ENCODE measurements around the gene GRPEL1.
A peak's percentile ranks its signal among the peaks of the same experiment; 100 is the strongest.

GRPEL1 gene

DNA sequence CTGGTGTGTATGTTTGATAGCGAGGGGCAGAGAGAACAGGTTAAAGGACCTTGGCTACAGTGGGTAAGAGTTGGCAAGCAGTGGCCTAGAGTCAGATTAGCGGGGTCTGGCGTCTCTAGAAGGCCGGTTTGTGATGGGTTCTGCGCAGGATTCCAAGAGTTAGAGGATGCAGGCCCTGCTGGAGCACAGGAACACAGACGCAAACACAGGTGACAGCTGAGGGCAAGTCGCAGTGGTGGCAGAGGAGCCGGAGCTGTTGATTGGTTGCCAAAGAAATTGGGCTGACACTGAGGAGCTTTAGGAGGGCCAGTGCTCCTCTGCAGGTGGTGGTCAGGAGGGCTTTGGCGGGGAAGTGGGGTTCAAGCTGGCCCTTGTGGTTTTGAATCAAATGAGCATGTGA, 20.9 kb downstream of the GRPEL1 start (continued):
- TF ChIP-seq, protein P1, sequence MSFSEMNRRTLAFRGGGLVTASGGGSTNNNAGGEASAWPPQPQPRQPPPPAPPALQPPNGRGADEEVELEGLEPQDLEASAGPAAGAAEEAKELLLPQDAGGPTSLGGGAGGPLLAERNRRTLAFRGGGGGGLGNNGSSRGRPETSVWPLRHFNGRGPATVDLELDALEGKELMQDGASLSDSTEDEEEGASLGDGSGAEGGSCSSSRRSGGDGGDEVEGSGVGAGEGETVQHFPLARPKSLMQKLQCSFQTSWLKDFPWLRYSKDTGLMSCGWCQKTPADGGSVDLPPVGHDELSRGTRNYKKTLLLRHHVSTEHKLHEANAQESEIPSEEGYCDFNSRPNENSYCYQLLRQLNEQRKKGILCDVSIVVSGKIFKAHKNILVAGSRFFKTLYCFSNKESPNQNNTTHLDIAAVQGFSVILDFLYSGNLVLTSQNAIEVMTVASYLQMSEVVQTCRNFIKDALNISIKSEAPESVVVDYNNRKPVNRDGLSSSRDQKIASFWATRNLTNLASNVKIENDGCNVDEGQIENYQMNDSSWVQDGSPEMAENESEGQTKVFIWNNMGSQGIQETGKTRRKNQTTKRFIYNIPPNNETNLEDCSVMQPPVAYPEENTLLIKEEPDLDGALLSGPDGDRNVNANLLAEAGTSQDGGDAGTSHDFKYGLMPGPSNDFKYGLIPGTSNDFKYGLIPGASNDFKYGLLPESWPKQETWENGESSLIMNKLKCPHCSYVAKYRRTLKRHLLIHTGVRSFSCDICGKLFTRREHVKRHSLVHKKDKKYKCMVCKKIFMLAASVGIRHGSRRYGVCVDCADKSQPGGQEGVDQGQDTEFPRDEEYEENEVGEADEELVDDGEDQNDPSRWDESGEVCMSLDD (tag by site-specific recombination; IDR thresholded peaks at IDR 0.05), result no peak
- TF ChIP-seq ZNF837 (tag by site-specific recombination; IDR thresholded peaks at IDR 0.05), result no peak

DNA sequence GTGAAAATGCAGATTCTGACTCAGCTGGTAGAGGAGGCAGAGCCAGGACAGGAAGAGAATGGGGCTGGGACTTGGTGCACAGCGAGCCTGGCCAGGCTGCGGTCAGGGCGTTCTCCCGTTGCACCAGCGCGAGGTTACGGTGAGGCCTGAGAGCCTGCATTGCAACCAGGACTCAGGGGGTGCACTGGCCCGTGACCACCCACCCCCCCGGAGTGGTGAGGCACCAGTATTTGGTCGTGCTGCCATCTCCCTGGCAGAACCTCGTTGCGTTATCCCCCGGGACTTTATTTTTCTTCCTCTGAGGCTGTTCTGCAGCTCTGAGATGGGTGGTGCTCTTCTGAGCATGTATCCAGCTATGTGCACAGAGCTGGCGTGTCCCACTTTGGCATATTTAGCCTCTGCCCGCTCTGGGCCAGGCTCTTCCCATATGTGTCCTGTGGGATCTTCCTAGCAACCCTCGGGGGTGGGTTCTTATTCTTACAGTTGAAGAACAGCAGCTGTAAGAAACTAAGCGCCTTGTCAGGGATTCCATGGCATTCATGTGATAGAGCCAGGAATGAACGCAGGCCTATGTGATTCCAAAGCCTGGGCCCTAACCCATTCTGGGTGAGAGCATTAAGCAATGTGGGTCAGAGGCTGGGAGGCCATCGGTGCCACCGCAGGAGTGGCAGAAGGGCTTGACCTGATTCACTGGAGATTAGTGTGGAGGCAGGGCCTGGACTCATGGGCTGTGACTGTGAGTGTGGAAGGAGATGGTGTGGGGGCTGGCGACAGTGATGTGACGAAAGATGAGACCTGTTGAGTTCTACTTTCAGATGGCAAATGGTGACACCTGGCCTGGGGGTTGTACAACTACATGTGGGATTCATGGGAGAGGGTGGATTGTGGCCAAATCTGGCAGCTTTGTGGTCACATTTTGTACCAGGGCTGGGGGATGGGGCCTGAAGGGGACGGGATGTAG, 21.6 kb downstream of the GRPEL1 start:
- ChIA-PET POLR2A (interaction anchor here (3.5 kb wide), 1 partner anchor 21 kb away, joined by 14 read pairs; the partner anchor contains the start of gene GRPEL1), CTCF (interaction anchor here (0.7 to 1.1 kb wide), 4 partner anchors 25 to 72 kb away, joined by 3 to 4 read pairs (median 3); no protein-coding TSS in a partner anchor)
- TF ChIP-seq, protein P2, sequence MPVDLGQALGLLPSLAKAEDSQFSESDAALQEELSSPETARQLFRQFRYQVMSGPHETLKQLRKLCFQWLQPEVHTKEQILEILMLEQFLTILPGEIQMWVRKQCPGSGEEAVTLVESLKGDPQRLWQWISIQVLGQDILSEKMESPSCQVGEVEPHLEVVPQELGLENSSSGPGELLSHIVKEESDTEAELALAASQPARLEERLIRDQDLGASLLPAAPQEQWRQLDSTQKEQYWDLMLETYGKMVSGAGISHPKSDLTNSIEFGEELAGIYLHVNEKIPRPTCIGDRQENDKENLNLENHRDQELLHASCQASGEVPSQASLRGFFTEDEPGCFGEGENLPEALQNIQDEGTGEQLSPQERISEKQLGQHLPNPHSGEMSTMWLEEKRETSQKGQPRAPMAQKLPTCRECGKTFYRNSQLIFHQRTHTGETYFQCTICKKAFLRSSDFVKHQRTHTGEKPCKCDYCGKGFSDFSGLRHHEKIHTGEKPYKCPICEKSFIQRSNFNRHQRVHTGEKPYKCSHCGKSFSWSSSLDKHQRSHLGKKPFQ (tag by site-specific recombination; IDR thresholded peaks at IDR 0.05), result no peak
- TF ChIP-seq, protein P3, sequence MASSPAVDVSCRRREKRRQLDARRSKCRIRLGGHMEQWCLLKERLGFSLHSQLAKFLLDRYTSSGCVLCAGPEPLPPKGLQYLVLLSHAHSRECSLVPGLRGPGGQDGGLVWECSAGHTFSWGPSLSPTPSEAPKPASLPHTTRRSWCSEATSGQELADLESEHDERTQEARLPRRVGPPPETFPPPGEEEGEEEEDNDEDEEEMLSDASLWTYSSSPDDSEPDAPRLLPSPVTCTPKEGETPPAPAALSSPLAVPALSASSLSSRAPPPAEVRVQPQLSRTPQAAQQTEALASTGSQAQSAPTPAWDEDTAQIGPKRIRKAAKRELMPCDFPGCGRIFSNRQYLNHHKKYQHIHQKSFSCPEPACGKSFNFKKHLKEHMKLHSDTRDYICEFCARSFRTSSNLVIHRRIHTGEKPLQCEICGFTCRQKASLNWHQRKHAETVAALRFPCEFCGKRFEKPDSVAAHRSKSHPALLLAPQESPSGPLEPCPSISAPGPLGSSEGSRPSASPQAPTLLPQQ (tag by site-specific recombination; IDR thresholded peaks at IDR 0.05), result no peak
- no peak for TF ChIP-seq ZNF521 (tag by site-specific recombination; IDR thresholded peaks at IDR 0.05)
- TF ChIP-seq ZNF302 (tag by site-specific recombination; IDR thresholded peaks at IDR 0.05; ENCODE audit: low read depth), result no peak
- TF ChIP-seq SCRT2 (tag by site-specific recombination; IDR thresholded peaks at IDR 0.05), result peak; percentile 73
- TF ChIP-seq ZNF248 (tag by site-specific recombination; IDR thresholded peaks at IDR 0.05), result no peak
- TF ChIP-seq MYNN (tag by site-specific recombination; IDR thresholded peaks at IDR 0.05; ENCODE audit: borderline replicate concordance), result no peak
- TF ChIP-seq ZNF707 (tag by site-specific recombination; IDR thresholded peaks at IDR 0.05), result no peak
- Histone ChIP-seq H3K27ac (ENCODE audit: extremely low read depth, low read depth, low read length) (no peak overlapping the region), H3K36me3 (ENCODE audit: control insufficient read depth in 2 of 2, insufficient read depth in 1 of 2, low read length in 2 of 2) (peaks cover 0 to 21% of the 10 kb centered on the region in 2 experiments; a peak in 1 of 3 replicates), H3K4me1 (ENCODE audit: control insufficient read depth, insufficient read depth, low read length) (peaks cover 3% of the 10 kb centered on the region; the same call in 1 of the 2 replicates), H3K9me3 (ENCODE audit: control insufficient read depth, insufficient read depth, low read depth, low read length) (no peaks in the 10 kb centered on the region), H3K4me3 (ENCODE audit: low read depth, low read length) (no peak overlapping the region)

DNA sequence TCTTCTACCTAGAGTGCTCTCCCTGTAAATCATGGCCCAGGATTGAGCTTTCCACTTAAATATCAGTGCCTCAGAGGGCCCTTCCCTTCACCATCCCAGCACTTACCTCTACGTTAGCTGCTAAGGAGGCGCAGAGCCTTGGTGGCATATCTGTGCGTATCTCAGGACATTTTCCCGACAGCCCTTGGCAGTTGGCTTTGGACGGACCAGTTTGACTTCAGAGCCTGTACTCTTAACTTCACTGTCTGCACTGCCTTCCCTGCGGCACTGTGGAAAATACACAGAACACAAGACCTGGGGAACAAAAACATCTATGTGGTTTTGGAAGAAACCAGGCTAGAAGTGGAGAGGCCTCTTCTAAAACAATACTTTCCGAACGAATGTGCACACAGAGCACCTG, 22.3 kb downstream of the GRPEL1 start:
- CTCF ChIA-PET, result interaction anchor here (0.7 to 1.1 kb wide), 4 partner anchors 9 to 59 kb away, joined by 3 read pairs; no protein-coding TSS in a partner anchor
- Histone ChIP-seq H3K9me3 (ENCODE audit: control insufficient read depth, insufficient read depth, low read depth, low read length) (no peaks in the 10 kb centered on the region), H3K36me3 (ENCODE audit: control insufficient read depth in 2 of 2, insufficient read depth in 1 of 2, low read length in 2 of 2) (peaks cover 0 to 17% of the 10 kb centered on the region in 2 experiments; a peak in 1 of 3 replicates), H3K4me3 (ENCODE audit: low read depth, low read length) (no peak overlapping the region), H3K27ac (ENCODE audit: extremely low read depth, low read depth, low read length) (no peak overlapping the region), H3K4me1 (ENCODE audit: control insufficient read depth, insufficient read depth, low read length) (no peaks in the 10 kb centered on the region)
- POLR2A ChIA-PET, result interaction anchor here (1.3 to 3.5 kb wide), 2 partner anchors 22 to 36 kb away, joined by 3 to 14 read pairs; partner anchors contain the start of gene GRPEL1
- TF ChIP-seq SCRT2 (tag by site-specific recombination; IDR thresholded peaks at IDR 0.05), result no peak
- no peak for TF ChIP-seq ZFP3 (tag by site-specific recombination; IDR thresholded peaks at IDR 0.05; ENCODE audit: low read depth)
- no peak for TF ChIP-seq SP3 (tag by site-specific recombination; IDR thresholded peaks at IDR 0.05)
- TF ChIP-seq, protein P1 (tag by site-specific recombination; IDR thresholded peaks at IDR 0.05), result no peak
- TF ChIP-seq ZNF221 (tag by site-specific recombination; IDR thresholded peaks at IDR 0.05; ENCODE audit: borderline replicate concordance), result no peak
- TF ChIP-seq PRDM1 (tag by site-specific recombination; IDR thresholded peaks at IDR 0.05), result no peak
- TF ChIP-seq, protein P4, sequence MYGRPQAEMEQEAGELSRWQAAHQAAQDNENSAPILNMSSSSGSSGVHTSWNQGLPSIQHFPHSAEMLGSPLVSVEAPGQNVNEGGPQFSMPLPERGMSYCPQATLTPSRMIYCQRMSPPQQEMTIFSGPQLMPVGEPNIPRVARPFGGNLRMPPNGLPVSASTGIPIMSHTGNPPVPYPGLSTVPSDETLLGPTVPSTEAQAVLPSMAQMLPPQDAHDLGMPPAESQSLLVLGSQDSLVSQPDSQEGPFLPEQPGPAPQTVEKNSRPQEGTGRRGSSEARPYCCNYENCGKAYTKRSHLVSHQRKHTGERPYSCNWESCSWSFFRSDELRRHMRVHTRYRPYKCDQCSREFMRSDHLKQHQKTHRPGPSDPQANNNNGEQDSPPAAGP (tag by site-specific recombination; IDR thresholded peaks at IDR 0.05), result no peak
- no peak for TF ChIP-seq ZNF404 (tag by site-specific recombination; IDR thresholded peaks at IDR 0.05)
- no peak for TF ChIP-seq ZNF426 (tag by site-specific recombination; IDR thresholded peaks at IDR 0.05)

All from HEK293 (cell line).